Stimulated activated CD4-positive, alpha-beta T cell treated with anti-CD3 and anti-CD28 coated beads, Interleukin-1b, Interleukin-23, amount 100 ng/mL, for 48 hours (primary cell): ENCODE measurements around the gene GRIP1.
"Not testable (repeated sequence)": the region's sequence is repeated elsewhere in the genome, so short reads cannot be mapped to it uniquely, and the experiment has no call there.

ENCODE experiments used
- DNase-seq: peaks from one replicate; pipeline ENCODE4 v3.0.0-alpha.2; 2020

Gene GRIP1

DNA sequence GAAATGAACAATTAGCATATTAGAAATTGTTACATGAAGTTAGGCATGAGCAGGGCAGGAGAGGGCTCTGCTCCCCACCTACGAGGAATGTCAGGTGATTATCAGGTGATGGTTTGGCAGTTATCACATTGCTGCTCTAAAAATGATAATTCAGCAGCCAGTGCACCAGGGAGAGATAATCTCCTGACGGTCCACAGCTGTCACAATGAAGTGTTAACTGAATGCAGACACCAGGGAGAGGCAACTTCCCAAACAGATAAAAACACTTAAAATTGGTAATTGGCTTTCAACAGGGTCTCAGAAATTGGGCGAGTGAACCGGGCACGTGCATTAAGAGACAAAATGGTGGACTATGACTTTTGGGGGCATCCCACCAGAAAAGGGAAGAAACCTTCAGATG is 176.0 kb downstream of the GRIP1 start:
- no peak for DNase-seq

DNA sequence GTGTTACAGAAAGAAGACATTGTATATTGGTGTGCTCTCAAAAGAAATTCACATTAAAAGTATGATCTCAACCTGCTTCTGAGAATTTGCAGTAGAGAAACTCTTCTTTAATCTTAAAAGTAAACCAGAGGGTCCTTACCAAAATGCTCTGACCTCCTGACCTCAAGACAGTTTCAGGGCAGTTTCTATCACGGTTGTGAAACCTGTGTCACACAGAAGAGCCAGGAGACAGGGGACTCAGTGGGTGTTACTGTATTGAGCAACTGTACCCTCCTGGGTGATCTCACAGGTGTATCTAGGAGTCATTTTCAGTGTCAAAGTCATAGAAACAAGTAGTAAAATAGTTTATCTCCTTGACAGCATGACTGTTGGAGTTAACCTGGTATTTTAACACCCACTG is 178.0 kb downstream of the GRIP1 start:
- DNase-seq = peak; percentile 15

DNA sequence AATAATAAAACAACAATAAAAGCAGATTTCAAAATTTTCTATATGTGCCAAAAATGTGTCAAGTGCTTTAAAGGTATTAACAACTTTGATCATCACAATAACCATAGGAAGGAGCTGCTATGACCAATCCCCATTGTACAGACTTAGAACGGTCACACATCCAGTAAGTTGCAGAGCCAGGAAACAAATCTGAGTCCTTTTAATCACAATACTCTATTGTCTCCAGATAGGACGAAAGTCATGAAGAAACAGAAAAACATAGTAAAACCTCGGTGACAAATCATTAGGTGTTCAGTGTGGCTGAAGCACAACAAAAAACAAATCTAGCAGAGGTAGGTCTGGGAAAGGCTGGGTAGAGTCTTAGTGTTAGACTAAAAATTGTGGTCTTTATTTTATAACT is 178.8 kb downstream of the GRIP1 start:
- DNase-seq = no peak

DNA sequence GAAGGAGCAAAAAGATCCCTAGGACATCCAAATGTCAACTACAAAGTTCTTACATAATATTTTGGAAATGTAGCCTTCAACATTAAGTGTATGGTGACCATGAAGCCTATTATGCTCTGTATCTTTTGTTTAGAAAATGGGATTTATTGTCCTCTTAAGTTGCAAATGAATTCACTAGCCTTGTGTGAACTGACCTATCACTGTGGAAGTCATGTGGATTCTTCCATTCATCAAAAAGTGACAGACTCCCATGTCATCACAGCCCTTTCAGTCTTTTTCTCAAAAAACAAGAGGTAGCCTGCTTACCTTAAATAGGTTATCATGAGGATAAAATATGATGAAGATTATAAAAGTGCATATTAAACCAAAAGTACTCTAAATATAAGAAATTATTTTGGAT is 179.9 kb downstream of the GRIP1 start:
- no peak for DNase-seq

DNA sequence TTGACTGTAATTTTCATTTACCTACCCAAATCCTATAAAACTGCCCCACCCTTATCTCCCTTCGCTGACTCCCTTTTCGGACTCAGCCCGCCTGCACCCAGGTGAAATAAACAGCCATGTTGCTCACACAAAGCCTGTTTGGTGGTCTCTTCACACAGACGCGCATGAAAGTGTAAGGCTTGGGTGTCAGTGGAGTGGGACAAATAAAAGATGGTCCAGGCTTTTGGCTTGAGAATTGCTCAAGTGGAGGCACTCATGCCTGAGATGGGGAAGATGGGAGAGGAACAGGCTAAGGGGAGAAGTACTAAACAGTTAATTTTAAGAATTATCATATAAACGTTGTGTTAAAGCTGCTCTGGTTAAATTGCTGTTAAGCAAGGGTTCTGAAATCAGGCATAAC is 180.8 kb downstream of the GRIP1 start:
- DNase-seq = not testable (repeated sequence)

DNA sequence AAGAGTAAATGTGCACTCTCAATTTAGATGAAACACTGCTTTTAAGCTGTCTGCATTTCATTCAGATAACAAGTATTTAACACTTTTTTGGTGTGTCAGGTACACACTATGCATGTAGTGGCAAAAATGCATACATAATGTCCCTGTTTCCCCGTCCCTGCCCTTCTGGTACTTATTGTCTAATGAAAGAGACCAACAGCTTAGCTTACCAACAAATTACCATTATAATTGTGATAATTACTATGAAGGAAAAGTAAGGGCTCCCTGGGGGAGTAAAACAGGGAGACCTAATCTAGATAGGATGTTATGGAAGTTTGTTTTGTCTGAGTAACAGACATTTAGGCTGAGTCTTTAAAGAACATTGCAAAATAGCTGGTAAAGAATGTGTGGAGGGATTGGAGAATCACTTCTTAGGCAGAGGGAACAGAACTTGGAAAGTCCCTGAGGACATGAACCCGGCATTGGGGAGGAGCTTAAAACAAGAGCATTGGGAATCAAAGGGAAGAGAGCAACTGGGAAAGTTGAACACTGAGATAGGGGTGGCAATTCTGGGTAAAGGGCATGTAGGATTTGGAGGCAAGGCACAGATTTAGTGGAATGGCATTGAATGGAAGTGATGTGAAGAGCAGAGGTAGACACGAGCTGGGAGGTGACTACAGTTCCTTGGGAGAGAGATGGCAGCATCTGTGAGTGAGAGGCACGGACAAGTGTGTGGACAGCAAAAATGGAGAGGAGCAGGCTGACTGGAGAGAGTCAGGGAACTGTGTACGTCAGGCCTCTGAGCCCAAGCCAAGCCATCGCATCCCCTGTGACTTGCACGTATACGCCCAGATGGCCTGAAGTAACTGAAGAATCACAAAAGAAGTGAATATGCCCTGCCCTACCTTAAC is 181.6 kb downstream of the GRIP1 start:
- no peak for DNase-seq

DNA sequence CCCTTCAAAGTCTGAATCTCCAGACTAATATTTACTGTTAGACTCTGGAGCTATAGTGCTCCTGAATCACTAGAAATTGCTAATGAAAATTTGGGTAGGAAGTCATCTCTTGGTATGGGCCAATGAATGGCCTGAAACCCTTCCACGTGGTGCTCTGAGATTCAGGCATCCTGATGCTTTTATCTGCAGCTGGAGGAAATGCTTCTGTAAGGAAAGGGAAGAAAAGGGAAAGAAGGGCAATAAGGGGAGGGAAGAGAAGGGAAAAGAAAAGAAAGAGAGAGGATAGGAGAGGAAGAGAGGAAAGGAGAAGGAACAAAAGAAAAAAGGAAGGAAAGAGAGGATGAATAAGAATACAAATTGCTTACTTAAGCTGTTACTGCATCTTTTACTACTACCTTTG is 182.3 kb downstream of the GRIP1 start:
- DNase-seq = no peak

DNA sequence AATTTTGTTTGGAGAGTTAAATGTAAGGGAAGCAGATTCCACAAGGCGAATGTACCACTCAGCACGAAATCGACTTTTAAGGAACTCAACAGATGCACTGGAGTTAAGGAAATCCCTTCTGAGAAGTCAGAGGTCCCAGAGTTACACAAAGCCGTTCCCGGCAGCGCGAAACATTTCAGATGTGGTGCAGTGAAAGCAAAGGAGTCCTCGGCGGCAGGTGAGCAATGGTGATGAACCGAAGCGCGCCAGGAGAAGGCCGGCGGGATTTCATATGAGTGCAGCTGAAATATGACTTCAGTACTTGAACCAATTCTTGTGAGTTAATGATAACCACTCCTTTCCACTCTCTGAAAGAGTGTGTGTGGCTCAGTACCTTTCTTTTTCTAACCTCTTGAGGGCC is 183.2 kb downstream of the GRIP1 start:
- DNase-seq = no peak

DNA sequence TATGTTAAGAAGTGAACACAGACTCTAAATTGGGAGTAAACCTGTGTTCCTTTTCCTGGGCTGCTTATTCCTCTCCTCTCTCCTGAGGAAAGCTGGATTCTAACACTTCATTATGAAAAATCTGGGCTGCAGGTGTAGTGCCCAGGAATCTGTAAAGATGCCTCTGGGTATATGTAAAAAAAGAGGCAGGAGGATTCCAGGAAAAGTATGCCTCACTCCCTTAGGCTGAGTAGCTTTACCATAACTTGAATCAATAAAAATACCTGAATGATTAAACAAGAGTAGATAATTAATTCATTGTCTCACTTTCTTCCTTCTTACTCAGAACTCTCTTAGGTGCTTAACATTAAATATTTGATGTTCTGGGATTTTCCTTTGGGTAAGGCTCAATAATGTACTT is 185.1 kb downstream of the GRIP1 start:
- DNase-seq = no peak

DNA sequence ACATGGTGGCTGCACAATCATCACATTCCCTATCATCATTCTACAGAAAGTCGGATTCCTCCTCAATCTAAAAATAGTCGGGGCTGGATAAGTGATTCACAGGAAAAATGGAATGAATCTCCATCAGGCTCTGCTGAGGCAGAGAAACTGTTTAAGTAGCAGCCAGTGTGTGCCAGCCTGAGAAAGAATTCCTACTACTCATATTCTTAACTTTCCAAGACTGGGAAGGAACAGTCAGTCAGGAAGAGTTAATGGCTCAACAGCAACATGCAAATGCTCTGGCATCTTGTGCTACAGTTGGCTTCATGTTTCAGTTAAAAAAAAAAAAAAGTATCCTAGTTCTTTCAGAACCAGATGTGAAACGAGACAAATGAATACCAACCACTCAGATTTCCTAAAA is 187.0 kb downstream of the GRIP1 start:
- DNase-seq = no peak

DNA sequence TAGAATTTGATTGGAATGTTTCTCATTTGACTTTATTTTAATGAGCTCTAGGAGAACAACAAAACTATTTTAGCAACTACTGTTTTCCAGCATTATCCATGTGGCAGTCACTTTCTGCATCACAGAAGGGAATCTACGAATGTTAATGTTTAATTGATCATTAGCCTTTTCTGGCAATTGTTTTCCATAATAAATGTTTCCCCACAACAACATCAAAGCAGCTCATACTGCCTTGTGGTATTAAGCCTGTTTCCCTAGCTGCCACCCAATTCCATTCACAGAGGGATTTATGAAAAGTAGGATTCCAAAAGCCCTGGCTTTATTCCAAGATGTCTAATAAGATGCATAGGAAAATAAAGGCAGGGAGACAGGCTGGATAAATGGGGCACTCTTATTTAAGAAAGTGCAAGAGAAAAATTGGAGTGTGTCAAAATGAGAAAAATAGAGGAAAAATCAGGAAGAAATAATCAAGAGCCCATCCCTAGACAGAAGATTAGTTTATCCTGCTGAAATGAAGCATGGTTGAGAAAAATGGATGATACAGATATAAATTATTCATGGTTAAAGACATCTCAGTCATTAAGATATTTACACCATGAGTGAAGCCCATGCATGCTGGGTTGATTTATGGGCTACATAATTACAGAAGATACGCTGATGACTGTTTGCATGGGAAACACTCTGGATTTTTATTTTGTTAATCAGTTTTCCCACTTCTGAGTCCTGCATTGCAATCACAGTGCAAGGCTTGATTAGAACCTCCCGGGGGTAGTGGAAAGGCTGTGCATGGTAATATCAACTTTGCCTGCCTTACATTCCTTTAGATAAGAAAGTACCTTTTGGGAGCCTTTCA is 196.3 kb downstream of the GRIP1 start:
- DNase-seq = no peak

DNA sequence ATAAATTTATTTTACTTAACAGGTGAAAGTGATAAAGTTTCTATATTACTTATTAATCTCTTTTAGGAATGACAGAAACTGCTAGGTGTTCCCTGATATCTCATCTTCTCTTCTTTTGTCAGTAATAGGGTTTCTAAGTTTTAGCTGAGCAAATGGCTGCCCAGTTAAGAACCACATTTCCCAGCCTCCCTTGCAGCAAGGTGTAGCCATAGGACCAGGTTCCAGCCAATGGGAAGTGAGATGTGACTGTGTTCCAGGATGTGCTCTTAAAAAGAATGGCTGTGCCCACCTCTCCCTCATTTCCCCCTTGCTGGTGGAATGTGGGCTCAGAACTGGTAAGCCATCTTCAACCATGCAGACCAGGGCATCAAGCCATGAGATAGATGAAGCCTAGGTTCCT is 210.9 kb downstream of the GRIP1 start:
- DNase-seq = no peak

DNA sequence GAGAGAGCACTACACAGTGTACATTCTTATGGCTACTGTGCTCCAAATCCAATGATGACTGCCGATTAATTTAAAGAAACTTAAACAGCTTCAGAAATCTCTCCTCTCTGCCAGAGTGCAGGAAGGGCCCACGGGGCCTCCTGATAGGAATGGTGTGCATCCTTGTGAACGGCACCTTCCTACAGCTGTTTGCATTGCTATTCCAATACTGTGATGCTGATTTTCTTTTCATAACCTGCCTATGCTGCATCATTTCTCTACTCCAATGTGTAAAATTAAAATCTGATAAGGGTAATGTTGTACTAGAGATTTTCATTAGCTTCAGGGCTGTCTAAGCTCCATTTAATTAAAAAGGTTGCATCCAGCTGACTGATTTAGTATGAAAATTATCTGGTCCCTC is 217.5 kb downstream of the GRIP1 start:
- no peak for DNase-seq

DNA sequence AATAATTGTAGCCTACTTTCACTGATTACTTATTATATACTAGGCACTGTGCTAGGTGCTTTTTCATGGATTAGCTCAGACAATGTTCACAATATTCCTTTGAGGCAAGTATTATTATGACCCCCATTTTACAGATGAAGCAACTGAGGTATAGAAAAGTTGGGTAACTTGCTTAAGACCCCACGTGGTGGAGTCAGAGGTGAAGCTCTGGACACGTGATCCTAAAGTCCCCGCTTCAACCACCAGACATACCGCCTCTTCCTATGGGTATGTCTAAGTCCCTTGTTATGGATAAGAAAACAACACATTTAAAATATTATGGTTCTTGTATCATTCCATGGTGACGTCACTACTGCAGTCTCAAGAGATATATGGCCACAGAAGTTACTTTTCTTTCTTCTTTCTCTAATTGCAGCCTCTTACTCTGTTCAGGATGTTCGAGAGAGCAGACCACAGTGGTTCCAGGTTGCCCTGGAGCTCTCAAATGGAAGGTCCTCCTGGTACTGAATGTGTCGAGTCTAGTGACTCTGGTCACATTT is 218.9 kb downstream of the GRIP1 start:
- no peak for DNase-seq

DNA sequence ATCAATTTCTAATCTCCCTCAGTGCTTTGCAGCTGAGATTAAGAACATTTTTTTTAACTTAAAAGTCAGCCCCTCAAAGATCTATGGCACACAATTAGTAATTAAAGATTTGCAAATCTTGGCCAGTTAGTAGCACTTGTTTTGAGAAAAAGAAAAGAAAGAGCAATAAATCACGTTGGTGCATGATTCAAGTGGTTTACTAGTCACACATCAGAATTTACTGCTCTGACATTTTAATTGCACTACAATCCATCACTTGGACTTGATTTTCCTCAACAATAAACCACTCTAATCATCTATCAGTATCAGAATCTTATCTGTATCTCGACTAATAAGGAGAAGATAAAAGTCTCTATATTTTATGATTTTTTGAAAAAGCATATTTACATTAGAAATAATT is 222.3 kb downstream of the GRIP1 start:
- no peak for DNase-seq

DNA sequence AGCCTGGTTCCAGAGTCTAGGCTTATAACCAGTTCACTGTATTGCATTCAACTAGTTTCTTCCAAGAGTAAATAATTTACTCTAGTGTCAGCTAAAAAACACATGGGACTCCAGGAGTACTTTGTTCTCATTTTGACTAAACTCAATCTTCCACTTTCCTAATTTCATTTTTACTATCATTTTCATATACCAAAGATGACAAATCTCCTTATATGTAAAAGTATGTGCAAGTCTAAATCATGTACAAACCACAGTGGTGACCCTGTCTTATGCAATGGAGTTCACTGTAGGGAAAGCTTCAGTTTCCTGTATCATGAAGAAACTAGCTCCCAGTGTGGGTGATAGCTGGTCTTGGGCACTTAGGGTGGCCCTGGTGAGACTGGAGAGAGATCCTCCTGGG is 225.0 kb downstream of the GRIP1 start:
- DNase-seq = no peak

DNA sequence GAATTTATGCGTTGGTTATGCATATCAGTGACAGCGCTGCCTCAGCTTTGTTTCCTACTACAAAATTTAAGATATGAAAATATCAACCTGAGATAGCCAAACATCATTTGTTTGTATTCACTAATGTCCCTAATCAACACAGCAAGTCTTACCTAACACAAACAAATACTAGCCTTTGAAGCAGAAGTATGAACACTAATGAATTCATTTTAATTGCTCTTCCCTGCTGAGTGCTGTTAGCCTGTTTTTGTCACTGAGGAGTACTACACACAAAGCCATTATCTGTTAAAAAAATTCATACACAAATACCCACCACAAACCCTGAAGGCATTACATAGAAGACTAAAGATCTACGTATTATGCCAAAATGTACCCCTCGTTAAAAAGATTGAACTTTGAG is 225.8 kb downstream of the GRIP1 start:
- DNase-seq = no peak

DNA sequence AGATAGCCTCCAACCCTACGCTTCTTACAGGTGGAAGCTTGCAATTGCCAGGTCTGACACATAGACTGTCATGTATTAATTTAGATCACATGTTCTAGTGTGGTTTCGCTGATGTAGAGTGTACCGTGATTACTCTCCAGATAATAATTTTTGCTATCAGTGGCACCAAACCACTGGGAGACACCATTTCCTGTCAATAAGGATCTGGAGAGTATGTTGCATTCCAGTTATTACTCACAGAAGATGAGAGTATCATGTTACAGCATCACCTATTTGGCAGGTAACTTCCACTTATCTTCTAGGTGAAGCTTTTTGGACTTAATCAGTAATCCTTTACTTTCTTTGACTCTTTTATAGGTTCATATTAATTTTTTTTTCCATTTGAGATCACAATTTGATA is 229.3 kb downstream of the GRIP1 start:
- DNase-seq = no peak

DNA sequence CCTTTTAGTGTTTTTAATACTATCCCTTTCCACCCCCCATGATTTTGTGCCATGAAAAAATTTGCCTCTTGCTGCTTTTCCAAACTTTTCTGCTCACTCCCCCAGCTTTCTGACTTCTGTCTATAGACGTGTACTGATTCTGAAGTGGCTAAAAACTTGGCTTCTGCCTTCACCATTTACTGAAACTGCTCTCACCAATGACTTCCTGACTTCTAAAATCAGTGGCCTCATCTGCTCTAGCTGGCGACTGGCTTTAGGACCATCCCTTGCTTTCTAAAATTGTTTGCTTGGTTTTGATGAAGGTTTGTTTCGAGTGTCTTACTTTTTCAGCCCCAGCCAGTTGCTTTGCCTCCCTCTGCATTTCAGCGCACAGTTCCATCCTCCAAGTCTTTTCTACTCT is 231.2 kb downstream of the GRIP1 start:
- DNase-seq = no peak

DNA sequence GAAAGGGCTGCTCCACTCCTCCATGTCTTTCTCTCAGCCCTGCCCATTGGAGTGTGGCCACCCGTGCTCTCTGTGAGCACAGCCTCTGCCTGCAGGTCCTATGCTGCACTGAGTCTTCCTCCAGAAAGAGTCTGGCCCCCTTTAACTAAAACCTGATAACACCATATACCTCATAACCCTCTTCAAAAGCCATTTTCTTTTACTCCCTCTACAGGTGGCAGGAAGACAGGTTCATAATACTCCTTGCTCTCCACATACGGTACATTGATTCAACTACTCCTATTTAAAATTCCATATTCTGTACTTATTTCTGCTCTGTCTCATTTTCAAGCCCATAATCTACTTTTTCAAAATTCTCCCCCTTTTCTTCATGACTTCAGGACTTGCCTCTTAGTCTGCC is 232.6 kb downstream of the GRIP1 start:
- no peak for DNase-seq

DNA sequence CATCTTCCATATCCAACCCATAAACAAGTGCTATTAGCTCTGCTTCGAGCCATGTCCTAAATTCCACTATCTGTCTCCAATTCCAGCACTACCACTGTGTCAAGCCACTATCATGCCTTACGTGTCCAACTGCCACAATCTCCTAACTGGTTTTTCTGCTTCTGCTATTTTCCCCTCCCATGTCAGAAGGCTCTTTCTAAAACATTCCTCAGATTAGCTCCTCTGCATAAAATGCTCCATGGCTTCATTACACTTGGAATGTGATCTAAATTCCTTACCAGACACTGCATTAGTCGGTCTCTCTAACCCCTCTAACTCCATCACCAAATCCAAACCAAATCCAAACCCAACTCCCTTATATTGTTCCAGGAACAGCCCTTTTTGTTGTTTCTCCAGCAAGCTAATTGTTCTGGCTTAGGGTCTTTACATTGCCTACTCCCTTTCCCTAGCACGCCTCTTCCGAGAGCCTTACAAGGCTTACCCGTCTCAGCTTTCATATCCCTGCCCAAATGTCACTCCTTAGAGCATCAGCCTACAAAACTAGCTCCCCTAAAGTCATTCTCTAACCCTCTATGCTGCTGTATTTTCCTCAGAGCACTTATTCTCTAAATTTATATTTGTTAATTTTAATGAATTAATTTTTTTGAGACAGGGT is 236.8 kb downstream of the GRIP1 start:
- DNase-seq = no peak

DNA sequence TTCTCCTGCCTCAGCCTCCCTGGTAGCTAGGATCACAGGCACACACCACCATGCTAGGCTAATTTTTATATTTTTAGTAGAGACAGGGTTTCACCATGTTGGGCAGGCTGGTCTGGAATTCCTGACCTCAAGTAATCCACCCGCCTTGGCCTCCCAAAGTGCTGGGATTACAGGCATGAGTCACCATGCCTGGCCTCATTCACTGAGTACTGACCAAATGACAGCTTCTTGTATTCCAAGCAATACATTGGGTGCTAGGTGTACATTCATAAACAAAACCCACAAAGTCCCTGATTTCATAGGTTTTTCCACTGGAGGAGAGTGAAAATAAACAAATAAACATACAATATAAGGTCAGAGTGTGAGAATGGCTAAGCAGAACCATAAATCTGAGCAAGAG is 240.3 kb downstream of the GRIP1 start:
- DNase-seq = no peak

DNA sequence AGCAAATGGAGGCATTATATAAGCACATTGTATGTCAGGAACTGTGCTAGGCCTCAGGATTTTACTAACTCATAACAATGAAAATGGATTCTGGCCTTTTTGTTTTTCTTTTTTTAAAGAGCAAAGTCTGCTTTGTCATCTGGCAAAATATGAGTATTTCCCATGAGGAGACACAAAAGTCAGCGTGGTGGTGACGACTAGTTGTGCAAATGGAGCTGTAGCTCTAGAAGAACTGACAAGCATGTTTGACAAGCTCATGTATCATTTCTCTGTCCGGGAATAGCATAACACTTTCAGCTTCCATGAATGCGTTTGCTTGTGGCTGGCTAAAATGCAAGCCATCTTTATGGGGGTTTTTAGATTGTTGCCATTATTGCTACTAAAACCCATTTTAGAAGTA is 248.8 kb downstream of the GRIP1 start:
- DNase-seq = no peak

DNA sequence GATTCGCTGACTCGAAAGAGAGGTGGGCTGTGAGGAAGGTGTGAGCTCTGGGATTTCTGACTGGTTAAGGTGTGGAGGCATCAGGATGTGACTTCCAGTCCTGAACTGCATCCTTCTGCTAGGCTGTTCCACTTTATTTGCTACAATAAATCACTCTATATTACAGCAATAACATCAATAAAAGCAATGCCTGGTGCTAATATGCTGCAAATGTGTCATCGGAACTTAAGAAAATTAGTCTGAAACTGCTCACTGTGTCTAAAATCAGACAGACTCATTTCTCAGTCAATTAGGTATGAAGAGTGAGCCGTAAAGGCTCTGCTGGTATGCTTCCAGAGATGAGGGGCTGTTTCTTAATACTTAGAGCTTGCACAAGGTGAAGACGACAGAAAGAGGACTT is 250.0 kb downstream of the GRIP1 start:
- no peak for DNase-seq
